Gastroesophageal sphincter (tissue), 4 donors: ENCODE data around the gene SPDYC. TPM values are rescaled to one million over a fixed set of nuclear protein-coding genes. Genes with fewer than 3 reads are reported as not detected.
"Not testable (repeated sequence)": the region's sequence is repeated elsewhere in the genome, so short reads cannot be mapped to it uniquely, and the experiment has no call there.

Source experiments
- ATAC-seq: fragments of 150-250 bp; one replicate; pipeline ENCODE4 v1.9.1; 2016; ENCODE audit warnings: mild to moderate bottlenecking, moderate library complexity
- H3K27ac ChIP-seq, 4 donors: fragments of 200-600 bp; sonication (generic) in 3 of 4; 1 replicate in 3 of 4; 2 replicates in 1 of 4; pipeline ENCODE4 v1.5.1; 2016 to 2019
- H3K27me3 ChIP-seq: fragments of 200-600 bp; sonication (generic); one replicate; pipeline ENCODE4 v1.5.1; 2019
- H3K36me3 ChIP-seq, 2 donors: fragments of 200-600 bp; sonication (generic); one replicate each; pipeline ENCODE4 v1.5.1; 2019; ENCODE audit warnings: control low read depth in 1 of 2
- H3K4me1 ChIP-seq, 3 donors: fragments of 200-600 bp; sonication (generic); 1 replicate in 2 of 3; 2 replicates in 1 of 3; pipeline ENCODE4 v1.5.1; 2016 to 2019; ENCODE audit warnings: control low read depth in 2 of 3
- H3K4me3 ChIP-seq, 2 donors: fragments of 200-600 bp; sonication (generic); one replicate each; pipeline ENCODE4 v1.5.1; 2019; ENCODE audit warnings: mild to moderate bottlenecking in 1 of 2, moderate library complexity in 1 of 2
- H3K9me3 ChIP-seq, 3 donors: fragments of 200-600 bp; sonication (generic); one replicate each; pipeline ENCODE4 v1.5.1; 2017 to 2019; ENCODE audit warnings: control low read depth in 2 of 3
- EP300 ChIP-seq: sonication (generic); formaldehyde crosslinking; IDR thresholded peaks from one replicate; pipeline ENCODE4 v1.6.1; 2017; ENCODE audit warnings: antibody characterized with exemption, mild to moderate bottlenecking
- POLR2A ChIP-seq, 2 donors: fragments of 450-650 bp; IDR thresholded peaks; one replicate each; pipeline ENCODE4 v1.6.1; 2017; ENCODE audit warnings: antibody characterized with exemption in 2 of 2, mild to moderate bottlenecking in 2 of 2, moderate library complexity in 1 of 2
- POLR2AphosphoS5 ChIP-seq: sonication (generic); formaldehyde crosslinking; IDR thresholded peaks from one replicate; pipeline ENCODE4 v1.6.1; 2017; ENCODE audit warnings: antibody characterized with exemption
- WGBS, 2 donors: methylation state at CpG; one replicate each; pipeline ENCODE4 v1.1.5; 2018; ENCODE audit warnings: low coverage in 1 of 2; 5-methylcytosine and 5-hydroxymethylcytosine counted together
- total RNA-seq, 4 donors: library from RNA; depleted of rRNA; stranded (reverse); fragments of >200 nt; gene quantifications; one replicate each; pipeline ENCODE4 v1.1.0, GENCODE V29; 2016
- TF ChIP-seq, protein P1 (sequence below), 4 experiments: fragments of 200-600 bp in 2 of 4; fragments of 450-650 bp in 2 of 4; sonication (generic) in 1 of 4; IDR thresholded peaks; one replicate each; pipeline ENCODE4 v1.5.1; 2017 to 2019; ENCODE audit warnings: antibody characterized with exemption in 4 of 4, mild to moderate bottlenecking in 2 of 4, moderate library complexity in 2 of 4

The SPDYC gene
- total RNA-seq, 4 donors from 2014 or later = not detected

DNA sequence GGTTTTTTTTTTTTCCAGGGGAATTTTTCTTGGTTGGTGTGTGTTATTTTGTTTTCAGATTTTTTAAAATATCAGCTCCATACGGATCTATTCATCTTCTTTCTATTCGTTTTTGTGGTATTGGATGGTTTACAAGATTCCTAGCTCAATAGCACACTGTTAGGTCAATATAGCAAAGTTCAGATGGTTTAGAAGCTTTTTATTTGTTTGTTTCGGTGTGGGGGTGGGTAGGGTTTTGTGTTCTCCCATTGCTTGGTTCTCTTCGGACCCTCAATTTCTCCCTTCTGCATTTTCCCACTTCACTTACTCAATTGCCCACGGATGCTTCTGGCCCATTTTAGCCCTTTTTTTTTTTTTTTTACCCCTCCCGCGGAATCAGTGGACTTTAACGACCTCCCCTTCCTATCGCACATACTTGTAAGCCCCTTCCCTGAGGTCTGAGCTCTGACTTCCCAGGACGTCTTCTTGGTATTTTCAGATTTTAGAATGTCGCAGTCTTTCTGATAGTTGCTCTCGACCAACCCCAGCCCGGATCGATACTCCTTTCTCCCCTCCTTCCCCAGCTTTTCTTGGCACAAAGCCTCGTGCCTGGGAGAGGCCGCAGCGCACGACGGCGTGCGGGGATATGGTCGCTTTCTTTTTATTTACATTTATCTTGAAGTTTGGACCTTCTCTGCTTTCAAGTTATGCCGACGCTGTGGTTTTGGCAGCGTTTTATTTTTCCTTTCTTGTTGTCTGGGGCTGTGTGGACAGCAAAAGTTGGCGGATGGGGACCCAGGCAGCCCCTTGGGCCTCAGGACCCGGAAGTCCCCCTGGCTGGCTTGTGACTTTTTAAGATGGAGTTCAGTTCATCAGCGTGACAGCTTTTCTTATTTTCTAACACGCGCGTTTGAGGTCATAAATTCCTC lies 4.4 kb upstream of the SPDYC start:
- Histone ChIP-seq H3K27me3 (peaks cover 12% of the 10 kb centered on the region), H3K27ac (no peak overlapping the region), H3K9me3 (no peaks in the 10 kb centered on the region), H3K4me1 (no peaks in the 10 kb centered on the region), H3K36me3 (no peaks in the 10 kb centered on the region), H3K4me3 (peak overlapping the region in 1 of 2 donors; percentile 28)
- 33 to 38% methylated on average over 24 to 31 of the region's 31 CpGs for WGBS, 2 donors
- TF ChIP-seq EP300 (no peak), POLR2A (IDR thresholded peaks at IDR 0.05) (no peak), POLR2AphosphoS5 (no peak)
- TF ChIP-seq, protein P1, sequence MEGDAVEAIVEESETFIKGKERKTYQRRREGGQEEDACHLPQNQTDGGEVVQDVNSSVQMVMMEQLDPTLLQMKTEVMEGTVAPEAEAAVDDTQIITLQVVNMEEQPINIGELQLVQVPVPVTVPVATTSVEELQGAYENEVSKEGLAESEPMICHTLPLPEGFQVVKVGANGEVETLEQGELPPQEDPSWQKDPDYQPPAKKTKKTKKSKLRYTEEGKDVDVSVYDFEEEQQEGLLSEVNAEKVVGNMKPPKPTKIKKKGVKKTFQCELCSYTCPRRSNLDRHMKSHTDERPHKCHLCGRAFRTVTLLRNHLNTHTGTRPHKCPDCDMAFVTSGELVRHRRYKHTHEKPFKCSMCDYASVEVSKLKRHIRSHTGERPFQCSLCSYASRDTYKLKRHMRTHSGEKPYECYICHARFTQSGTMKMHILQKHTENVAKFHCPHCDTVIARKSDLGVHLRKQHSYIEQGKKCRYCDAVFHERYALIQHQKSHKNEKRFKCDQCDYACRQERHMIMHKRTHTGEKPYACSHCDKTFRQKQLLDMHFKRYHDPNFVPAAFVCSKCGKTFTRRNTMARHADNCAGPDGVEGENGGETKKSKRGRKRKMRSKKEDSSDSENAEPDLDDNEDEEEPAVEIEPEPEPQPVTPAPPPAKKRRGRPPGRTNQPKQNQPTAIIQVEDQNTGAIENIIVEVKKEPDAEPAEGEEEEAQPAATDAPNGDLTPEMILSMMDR (IDR thresholded peaks at IDR 0.05) = no peak
- no peak for ATAC-seq

DNA sequence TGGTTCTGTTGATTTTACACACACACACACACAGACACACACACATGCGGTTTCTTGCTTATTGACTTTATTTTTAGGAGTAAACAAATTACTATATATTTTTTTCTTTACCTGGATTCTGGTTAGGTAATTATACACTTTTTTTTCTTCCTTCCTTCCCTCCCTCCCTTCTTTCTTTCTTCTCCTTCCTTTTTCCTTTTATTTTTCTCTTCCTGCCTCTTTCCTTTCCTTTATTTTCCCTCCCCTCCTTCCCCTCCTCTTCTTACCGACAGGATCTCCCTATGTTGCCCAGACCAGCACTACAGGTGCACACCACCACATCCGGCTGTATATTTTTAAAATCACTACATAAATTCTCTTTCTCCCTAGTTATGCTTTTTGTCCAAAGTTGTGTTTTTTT lies 3.1 kb upstream of the SPDYC start:
- Histone ChIP-seq H3K36me3 (no peaks in the 10 kb centered on the region), H3K4me3 (no peak overlapping the region), H3K4me1 (no peaks in the 10 kb centered on the region), H3K27me3 (peaks cover 12% of the 10 kb centered on the region), H3K27ac (no peak overlapping the region), H3K9me3 (no peaks in the 10 kb centered on the region)
- ATAC-seq = no peak
- WGBS, 2 donors = 84 to 90% methylated on average over 3 of the region's 3 CpGs
- TF ChIP-seq, protein P1 (IDR thresholded peaks at IDR 0.05) = no peak
- TF ChIP-seq EP300 = no peak
- no peak for TF ChIP-seq POLR2A (IDR thresholded peaks at IDR 0.05)
- no peak for TF ChIP-seq POLR2AphosphoS5

DNA sequence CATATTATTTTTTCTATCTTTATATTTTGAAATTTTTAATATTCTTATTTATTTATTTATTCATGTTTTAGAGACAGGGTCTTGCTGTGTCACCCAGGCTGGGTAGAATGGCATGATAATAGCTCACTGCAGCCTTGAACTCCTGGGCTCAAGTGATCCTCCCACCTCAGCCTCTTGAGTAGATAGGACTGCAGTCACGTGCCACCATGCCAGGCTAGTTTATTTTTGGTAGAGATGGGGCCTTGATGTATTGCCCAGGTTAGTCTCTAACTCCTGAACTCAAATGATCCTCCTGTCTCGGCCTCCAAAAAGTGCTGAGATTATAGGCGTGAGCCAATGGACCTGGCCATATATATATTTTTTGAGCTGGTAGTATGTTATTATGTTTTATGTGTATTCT lies 2.4 kb upstream of the SPDYC start:
- WGBS, 2 donors = 86 to 97% methylated on average over 3 of the region's 3 CpGs

DNA sequence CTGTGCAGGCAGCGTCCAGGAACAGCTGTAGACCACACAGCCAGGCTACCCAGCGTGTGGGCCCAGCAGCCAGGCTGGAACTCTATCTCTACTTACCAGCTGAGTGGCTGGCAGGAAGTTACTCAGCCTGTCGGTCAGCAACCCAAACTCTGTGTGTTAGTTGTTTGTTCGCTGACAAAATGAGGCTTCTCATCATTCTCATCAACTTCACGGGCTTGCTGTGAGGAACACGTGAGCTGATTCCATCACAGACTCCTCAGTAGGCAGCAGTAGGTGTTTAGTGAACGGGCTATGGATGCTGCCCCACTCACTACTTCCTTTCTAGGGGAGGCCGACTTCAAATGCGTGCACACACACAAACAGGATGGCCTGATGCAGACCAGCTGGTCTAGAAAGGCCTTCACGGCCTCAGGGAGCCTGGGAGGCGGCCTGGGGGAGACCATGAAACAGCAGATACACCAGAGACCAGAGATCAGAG lies 830 bp upstream of the SPDYC start:
- H3K27ac ChIP-seq = no peak overlapping the region
- peaks cover 12% of the 10 kb centered on the region for H3K27me3 ChIP-seq
- H3K4me3 ChIP-seq = no peak overlapping the region
- no peaks in the 10 kb centered on the region for H3K36me3 ChIP-seq
- no peaks in the 10 kb centered on the region for H3K9me3 ChIP-seq
- TF ChIP-seq POLR2AphosphoS5 = no peak
- TF ChIP-seq, protein P1 (IDR thresholded peaks at IDR 0.05) = no peak
- no peak for TF ChIP-seq POLR2A (IDR thresholded peaks at IDR 0.05)
- no peak for TF ChIP-seq EP300
- H3K4me1 ChIP-seq = no peaks in the 10 kb centered on the region
- no peak for ATAC-seq
- 65% methylated on average over 2 of the region's 11 CpGs; no CpG with 5 or more reads in 1 of the 2 donors for WGBS, 2 donors

More for the DNA sequence above, 2.4 kb upstream of the SPDYC start:
- no peaks in the 10 kb centered on the region for H3K9me3 ChIP-seq
- TF ChIP-seq POLR2A (IDR thresholded peaks at IDR 0.05) (no peak), EP300 (no peak), POLR2AphosphoS5 (no peak)
- TF ChIP-seq, protein P1 (IDR thresholded peaks at IDR 0.05) = no peak
- no peaks in the 10 kb centered on the region for H3K36me3 ChIP-seq
- H3K4me1 ChIP-seq = no peaks in the 10 kb centered on the region
- H3K4me3 ChIP-seq = no peak overlapping the region
- ATAC-seq = no peak
- H3K27ac ChIP-seq = no peak overlapping the region
- H3K27me3 ChIP-seq = peaks cover 12% of the 10 kb centered on the region

DNA sequence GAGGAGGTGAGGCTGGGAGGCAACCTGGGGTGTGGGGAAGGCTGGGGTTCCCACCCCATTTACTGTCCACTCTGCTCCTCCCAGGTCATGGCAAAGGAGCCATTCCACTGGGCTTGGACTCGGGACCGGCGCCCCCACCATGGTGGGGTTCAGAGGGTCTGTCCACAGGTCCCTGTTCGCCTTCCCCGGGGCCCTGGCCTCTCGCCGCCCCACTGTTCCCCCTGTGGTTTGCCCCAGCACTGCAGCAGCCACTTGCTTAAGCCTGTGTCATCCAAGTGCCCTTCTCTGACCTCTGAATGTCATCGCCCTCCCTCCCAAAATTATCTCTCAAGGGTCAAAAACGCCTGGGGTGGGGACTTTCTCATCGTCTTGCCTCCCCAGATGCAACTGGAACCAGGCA lies 2.6 kb downstream of the SPDYC start:
- Histone ChIP-seq H3K9me3 (no peaks in the 10 kb centered on the region), H3K4me1 (no peaks in the 10 kb centered on the region), H3K27me3 (peaks cover under 1% of the 10 kb centered on the region), H3K36me3 (no peaks in the 10 kb centered on the region), H3K27ac (no peak overlapping the region), H3K4me3 (no peak overlapping the region)
- TF ChIP-seq POLR2A (IDR thresholded peaks at IDR 0.05) (no peak), EP300 (no peak), POLR2AphosphoS5 (no peak)
- TF ChIP-seq, protein P1 (IDR thresholded peaks at IDR 0.05) = no peak
- no peak for ATAC-seq
- 67 to 73% methylated on average over 3 of the region's 10 CpGs for WGBS, 2 donors

DNA sequence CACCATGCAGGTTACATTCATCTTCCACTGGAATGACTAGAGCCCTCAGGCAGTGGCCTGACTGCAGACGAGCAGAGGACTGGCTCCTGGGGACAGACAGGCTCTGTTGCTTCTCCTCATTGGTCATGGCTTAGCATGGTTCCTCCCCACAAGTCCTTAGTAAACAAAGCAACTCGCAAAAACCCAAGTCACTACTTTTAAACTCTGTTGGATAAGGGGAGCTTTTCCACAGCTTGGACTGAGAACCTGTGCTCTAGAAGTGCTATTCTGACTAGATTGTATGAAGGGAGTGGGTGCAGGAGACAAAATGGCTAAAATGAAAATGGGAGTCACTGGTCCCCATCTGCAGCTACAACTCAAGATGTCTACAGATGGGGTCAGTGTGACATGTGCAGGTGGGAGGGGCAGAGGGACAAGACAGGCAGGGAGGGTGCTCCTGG lies 4.6 kb downstream of the SPDYC start:
- not testable (repeated sequence) for H3K4me3 ChIP-seq, H3K36me3 ChIP-seq, ATAC-seq, H3K27me3 ChIP-seq, H3K27ac ChIP-seq, H3K4me1 ChIP-seq, H3K9me3 ChIP-seq
- 20% methylated on average over 1 of the region's 2 CpGs; no CpG with 5 or more reads in 1 of the 2 donors for WGBS, 2 donors
